GM18499 (cell line): Measurements from ENCODE around the gene RBMS1.

Experiments used
- ATAC-seq: cut with Tn5 transposase; IDR thresholded peaks from one replicate; pipeline ENCODE4 v1.9.1; 2021; ENCODE audit warnings: moderate number of reproducible peaks; ENCODE audit not compliant: insufficient read depth, unreplicated experiment

Gene RBMS1

GRCh38 chr2:160493227-160494028 lies at the start of gene RBMS1:
Gene RBMS1 (minus strand): TSS chr2:160493807. CDS start chr2:160493363, 444 bp downstream.
- ATAC-seq = no peak

- no peak for ATAC-seq
These were observed 48.1 kb upstream of the RBMS1 start for GRCh38 chr2:160541745-160542144.

GRCh38 chr2:160538559-160539355 lies 45.1 kb upstream of the RBMS1 start:
- ATAC-seq = no peak

DNA sequence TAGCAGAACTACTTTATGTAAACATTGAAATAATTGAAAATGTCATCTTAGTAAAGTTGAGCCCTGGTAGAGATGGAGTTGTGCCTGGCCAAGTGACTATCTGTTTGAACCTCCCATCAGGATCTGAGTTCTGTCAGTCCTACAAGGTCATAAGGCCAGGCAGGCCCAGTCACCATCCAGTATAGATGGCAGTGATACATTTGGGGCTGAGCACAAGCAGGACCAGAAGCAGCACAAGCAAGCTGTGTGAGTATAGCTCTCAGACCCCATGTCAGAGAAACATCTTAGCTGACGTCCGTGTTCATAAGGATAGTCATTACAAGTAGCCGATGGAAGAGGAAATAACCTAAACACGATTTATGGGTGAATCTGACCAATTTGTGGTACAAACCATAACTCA lies 44.5 kb upstream of the RBMS1 start:
- no peak for ATAC-seq

DNA sequence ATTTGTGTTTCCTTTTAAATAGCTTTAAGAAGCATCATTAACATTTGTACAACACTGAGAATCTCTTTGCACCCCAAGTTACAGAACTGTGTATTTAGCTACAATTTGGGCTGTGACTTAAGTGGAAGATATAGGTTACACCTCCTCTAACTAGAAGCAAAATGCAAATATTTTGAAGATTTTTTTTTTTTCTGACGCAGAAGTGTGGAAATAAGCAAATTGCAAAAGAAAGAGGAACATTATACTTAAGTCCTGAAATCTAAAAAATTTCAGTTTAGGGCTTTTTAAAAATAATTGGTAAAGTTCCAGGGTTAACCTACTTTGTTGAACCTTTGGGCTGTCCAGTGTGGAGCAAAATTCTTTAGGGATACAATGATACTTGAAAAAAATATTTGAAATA lies 41.4 kb upstream of the RBMS1 start:
- ATAC-seq = no peak

- no peak for ATAC-seq
These were observed 40.6 kb upstream of the RBMS1 start for GRCh38 chr2:160534249-160534648.

GRCh38 chr2:160533482-160533881 lies 39.9 kb upstream of the RBMS1 start:
- ATAC-seq = no peak

DNA sequence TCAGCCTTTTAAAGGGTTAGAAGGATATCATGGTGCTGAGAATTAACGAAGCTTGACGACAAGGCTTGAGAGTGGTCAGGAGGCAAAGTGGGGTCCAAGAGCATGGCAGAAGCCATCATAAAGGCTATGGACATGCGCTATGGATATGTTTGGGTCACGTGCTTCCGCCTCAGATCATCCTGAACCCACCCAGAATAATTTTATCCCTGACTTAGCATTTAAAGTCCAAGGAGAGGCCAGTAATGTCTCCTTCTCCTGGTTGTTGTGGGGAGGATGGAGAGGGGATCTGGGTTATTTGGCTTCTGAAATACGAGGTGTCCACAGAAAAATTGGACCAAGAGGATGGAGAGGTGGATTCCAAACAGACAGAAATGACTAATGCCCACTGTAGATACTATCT lies 38.8 kb upstream of the RBMS1 start:
- ATAC-seq = no peak

GRCh38 chr2:160522951-160523710 lies 29.5 kb upstream of the RBMS1 start:
- ATAC-seq = no peak

DNA sequence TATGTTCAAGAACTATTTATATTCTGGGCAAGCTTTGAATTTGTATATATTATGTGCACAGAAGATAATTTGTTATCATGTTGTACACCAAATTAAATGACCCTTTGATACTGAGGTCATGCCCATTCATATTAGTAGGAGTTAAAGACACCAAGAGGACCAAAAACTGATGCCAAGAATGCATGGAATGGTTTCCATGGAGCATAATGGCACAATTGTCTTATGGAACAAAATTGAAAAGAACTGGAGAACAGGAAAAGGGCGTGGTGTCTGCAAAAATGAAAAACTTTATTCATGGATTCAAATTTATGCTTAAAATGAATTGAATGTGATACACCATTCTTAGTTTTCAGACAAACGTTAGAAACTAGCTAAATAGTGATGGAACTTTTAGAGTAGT lies 24.1 kb upstream of the RBMS1 start:
- ATAC-seq = no peak

- peak; percentile 72 for ATAC-seq
These were observed 23.1 kb upstream of the RBMS1 start for GRCh38 chr2:160516547-160517365.

DNA sequence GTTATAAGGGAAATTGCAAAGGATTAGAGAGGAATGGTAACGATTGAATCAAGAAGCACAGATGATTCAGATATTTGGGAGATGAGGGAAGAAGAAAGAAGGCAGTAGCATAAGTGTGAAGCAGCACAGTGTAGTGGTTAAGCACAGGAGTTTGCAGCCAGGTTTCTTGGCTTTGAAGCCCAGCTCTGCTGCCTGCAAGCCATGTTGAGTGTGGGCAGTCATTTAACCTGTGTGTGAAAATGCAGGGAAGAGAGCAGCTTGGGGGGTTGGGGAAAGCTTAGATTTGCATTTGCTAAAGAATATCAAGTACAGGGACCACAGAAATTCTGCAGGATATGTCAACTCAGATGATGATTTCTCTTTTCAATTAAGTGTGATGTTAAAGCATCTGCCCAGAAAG lies 21.5 kb upstream of the RBMS1 start:
- no peak for ATAC-seq

DNA sequence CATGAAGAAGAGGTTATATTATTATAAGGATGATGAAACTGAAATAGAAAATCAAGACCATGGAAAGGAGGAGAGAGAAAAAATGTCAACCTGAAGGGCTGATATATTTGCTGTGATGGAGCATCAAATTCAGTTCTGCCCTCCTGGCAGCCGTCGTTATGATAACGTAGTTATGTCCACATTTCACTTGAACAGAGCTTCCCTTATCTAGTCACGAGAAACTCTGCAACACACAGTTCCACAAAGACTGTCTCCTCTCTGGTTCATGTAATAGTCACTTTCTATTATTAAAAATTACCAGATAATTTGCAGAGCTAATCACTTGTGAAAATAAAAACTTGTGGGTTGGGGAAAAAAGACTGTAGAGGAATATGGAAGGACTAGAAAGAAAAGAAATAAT lies 19.5 kb upstream of the RBMS1 start:
- no peak for ATAC-seq

DNA sequence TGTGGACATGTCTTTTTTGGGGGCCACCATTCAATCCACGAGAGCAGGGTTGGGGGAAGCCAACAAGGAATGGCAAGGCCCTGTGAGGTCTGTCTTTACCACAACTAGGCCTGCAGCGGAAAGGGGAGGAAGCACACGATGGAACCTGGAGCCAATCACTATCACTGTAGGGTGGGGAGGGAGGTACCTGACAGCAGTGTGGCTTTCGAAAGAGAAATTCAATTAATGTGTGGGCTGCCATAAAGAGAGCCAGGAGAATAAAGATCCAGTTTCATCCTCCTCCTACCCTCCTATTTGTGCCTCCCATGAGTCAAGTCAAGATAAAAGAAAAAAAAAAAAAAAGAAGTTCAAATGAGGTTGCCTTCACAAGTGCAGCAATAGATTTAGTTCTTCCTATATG lies 18.9 kb upstream of the RBMS1 start:
- no peak for ATAC-seq

DNA sequence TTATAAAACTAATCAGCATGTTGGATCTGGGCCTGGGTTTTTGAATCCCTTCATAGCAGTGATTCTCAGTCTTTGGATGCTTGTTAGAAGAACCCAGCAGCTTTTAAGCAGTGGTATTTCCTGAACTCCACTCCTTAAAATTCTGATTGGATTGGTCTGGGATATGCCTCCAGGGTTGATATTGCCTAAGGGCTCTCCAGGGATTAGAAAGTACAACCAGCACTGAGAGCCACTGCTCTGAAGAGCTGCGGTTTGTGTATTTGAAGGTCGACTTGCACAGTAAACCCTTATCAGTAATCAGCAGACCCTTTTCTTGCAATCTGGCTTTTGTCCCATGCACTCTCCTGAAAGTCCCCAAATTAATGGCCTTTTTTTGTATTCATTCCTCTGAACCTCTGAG lies 17.0 kb upstream of the RBMS1 start:
- ATAC-seq = no peak

- no peak for ATAC-seq
These were observed 15.4 kb upstream of the RBMS1 start for GRCh38 chr2:160509016-160509415.

GRCh38 chr2:160507464-160507863 lies 13.9 kb upstream of the RBMS1 start:
- ATAC-seq = no peak

GRCh38 chr2:160507046-160507407 lies 13.4 kb upstream of the RBMS1 start:
- no peak for ATAC-seq

- no peak for ATAC-seq
These were observed 12.9 kb upstream of the RBMS1 start for GRCh38 chr2:160506371-160507045.

- ATAC-seq = no peak
These were observed 11.6 kb upstream of the RBMS1 start for GRCh38 chr2:160505256-160505655.
